ENCODE data around the gene GPC1. TPM values are rescaled to one million over a fixed set of nuclear protein-coding genes. Genes with fewer than 3 reads are reported as not detected.
A peak's percentile ranks its signal among the peaks of the same experiment; 100 is the strongest.

Gene GPC1
- total RNA-seq, 1 donor from 2014 or later, result 182 TPM

GRCh38 chr2:240410004-240410403, 25.5 kb upstream of the GPC1 start:
- ATAC-seq, result no peak
- intact Hi-C loops (cut with DNase I), result no loop called here
- DNase-seq (ENCODE audit: missing footprints), result no peak

- no peak for ATAC-seq
- peak; percentile 25 for DNase-seq (ENCODE audit: missing footprints)
- intact Hi-C loops (cut with DNase I), result no loop called here
Measured at GRCh38 chr2:240410808-240411207, 24.7 kb upstream of the GPC1 start.

- DNase-seq (ENCODE audit: missing footprints), result peak; percentile 46
- intact Hi-C loops (cut with DNase I), result no loop called here
- no peak for ATAC-seq
Measured at GRCh38 chr2:240411261-240412160, 24.0 kb upstream of the GPC1 start.

- intact Hi-C loops (cut with DNase I), result no loop called here
- DNase-seq (ENCODE audit: missing footprints) (peak; percentile 60), ATAC-seq (peak; percentile 16)
Measured at GRCh38 chr2:240412211-240412861, 23.1 kb upstream of the GPC1 start.

DNA sequence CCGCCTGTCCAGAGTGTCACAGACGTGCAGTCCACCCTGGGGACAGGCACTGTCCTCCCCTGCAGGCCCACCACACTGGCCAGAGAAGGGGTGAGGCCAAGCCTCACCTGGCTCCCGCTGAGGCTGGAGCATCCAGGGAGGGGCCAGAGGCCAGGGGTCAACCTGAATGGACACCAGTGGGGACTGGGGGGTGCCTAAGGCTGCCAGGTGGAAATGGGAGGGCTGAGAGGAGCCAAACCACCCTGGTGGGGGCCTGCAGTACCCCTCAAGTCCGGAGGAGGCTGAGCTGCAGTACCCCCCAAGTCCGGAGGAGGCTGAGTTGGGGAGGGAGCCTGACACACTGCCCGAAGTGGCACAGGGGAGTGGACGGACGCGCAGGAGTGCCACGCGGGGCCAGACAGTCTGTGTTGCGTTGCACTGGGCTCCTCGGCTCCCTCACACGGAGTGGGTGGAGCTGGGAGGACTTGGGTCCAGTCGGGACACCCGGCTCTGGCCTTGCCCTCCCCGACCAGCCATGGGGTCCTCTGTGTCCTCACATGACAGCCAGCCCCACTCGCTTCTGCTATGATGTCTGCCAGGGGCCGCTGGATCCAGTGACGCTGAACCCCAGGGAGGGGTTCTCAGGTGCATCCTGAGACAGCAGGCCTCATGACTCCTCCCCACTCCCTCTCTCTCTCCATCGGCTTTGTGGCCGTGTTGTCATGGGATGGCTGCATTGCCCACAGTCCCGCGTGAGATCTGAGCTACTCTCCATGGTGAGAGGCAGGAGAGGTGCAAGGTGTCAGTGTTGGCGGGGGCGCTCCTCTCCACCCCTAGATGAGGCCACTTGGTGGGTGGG, 22.3 kb upstream of the GPC1 start:
- DNase-seq (ENCODE audit: missing footprints) (peak; percentile 68), ATAC-seq (no peak)
- intact Hi-C loops (cut with DNase I), result no loop called here

GRCh38 chr2:240413813-240414429, 21.5 kb upstream of the GPC1 start:
- intact Hi-C loops (cut with DNase I), result no loop called here
- ATAC-seq (no peak), DNase-seq (ENCODE audit: missing footprints) (peak; percentile 45)

GRCh38 chr2:240416821-240417220, 18.6 kb upstream of the GPC1 start:
- no peak for ATAC-seq
- DNase-seq (ENCODE audit: missing footprints), result no peak
- intact Hi-C loops (cut with DNase I), result no loop called here

- DNase-seq (ENCODE audit: missing footprints) (no peak), ATAC-seq (no peak)
- intact Hi-C loops (cut with DNase I), result no loop called here
Measured at GRCh38 chr2:240418311-240418710, 17.2 kb upstream of the GPC1 start.

- DNase-seq (ENCODE audit: missing footprints) (peak; percentile 26), ATAC-seq (no peak)
- intact Hi-C loops (cut with DNase I), result no loop called here
Measured at GRCh38 chr2:240419271-240419670, 16.2 kb upstream of the GPC1 start.

- intact Hi-C loops (cut with DNase I), result no loop called here
- ATAC-seq (no peak), DNase-seq (ENCODE audit: missing footprints) (peak; percentile 26)
Measured at GRCh38 chr2:240419723-240420122, 15.7 kb upstream of the GPC1 start.

DNA sequence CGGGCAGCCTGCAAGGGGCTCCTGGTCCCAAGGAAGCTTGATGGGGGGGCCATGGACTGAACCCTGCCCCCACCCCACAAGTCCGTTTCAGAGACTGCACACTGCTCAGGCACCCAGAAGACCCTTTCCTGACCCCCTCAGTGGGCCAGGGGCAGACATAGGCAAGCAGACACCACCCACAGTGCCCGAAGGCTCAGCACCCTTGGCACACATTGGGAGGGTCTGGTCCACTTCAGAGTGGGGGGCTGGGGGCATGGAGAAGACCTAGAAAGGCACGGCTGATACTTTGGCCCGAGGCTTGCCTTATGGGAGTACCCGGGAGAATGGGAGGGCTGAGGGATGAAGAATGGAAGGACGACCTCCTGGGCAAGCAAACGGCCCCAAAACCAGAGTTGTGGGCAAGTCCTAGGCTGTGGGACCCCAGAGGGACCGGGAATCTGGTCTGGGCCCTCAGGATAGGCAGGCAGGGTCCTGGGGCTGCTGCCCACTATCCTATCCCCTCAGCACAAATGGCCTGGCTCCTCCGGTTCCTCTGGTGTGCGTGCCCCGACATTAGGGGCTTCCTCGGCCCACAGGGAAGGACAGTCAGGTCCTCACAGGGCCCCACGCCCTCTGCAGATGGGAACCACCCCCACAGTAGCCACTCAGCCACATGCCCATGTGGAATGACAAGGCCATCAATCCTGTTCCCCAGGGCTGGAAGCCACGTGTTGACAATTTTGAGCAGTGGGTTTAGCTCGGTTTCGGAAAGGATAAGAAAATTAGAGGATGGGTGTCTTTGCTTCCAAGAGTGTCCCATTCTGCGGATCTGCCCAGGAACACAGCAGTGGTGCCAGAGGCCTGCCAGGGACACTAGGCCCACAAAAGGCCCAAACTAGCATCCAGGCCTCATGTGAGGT, 15.0 kb upstream of the GPC1 start:
- DNase-seq (ENCODE audit: missing footprints) (peak; percentile 18), ATAC-seq (no peak)
- intact Hi-C loops (cut with DNase I), result no loop called here

DNA sequence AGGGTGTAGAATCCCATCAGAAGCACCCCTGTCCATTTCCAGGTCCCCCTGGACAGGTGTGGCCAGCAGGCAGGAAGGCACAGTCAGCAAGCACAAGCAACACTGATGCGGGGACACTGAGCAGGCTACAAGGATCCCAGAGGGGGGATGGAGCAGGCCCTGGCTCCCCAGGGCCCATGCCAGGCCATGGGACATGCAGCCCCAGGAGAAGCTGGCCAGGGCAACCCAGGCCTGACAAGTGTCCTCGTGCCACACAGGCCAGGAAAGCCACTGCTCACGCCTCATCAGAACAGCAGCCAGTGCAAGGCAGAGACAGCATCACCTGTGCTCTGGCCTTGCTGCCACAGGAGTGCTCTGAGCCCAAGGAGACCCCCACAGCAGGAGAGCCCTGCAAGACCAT, 14.1 kb upstream of the GPC1 start:
- intact Hi-C loops (cut with DNase I), result no loop called here
- no peak for ATAC-seq
- no peak for DNase-seq (ENCODE audit: missing footprints)

- DNase-seq (ENCODE audit: missing footprints), result peak; percentile 5
- no peak for ATAC-seq
- intact Hi-C loops (cut with DNase I), result no loop called here
Measured at GRCh38 chr2:240422658-240423329, 12.7 kb upstream of the GPC1 start.

DNA sequence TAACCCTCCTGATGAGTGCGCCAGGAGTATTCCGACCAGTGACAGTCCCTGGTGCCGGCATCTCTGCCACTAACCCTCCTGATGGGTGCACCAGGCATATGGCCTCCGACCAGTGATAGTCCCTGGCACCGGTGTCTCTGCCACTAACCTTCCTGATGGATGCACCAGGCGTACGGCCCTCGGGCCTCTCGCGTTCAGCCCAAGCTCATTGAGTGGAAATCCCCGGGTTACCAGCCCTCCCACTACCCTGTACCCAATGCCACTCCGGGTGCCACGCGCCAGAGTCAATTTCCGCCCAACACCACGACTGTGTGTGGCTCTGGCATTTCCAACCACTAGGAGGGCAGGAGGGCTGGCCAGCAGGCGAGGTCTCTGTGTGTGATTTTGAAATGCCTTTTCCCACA, 11.7 kb upstream of the GPC1 start:
- intact Hi-C loops (cut with DNase I), result no loop called here
- DNase-seq (ENCODE audit: missing footprints) (peak; percentile 39), ATAC-seq (no peak)

- ATAC-seq (no peak), DNase-seq (ENCODE audit: missing footprints) (peak; percentile 25)
- intact Hi-C loops (cut with DNase I), result no loop called here
Measured at GRCh38 chr2:240424341-240425235, 10.9 kb upstream of the GPC1 start.

DNA sequence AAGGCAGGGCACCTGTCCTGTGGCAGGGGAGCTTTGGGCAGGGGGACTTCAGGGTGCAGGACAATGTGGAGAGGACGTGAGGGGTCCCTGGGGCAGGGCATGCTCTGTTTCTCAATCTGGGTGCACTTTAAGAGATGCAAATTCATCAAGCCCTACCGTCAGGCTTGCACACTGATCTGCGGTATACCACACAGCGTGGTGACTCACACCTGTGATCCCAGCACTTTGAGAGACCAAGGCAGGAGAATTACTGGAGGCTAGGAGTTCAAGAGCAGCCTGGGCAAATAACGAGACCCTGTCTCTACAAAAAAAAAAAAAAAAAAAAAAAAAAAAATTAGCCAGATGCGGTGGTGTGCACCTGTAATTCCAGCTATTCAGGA, 10.2 kb upstream of the GPC1 start:
- intact Hi-C loops (cut with DNase I), result no loop called here
- ATAC-seq (no peak), DNase-seq (ENCODE audit: missing footprints) (peak; percentile 27)

DNA sequence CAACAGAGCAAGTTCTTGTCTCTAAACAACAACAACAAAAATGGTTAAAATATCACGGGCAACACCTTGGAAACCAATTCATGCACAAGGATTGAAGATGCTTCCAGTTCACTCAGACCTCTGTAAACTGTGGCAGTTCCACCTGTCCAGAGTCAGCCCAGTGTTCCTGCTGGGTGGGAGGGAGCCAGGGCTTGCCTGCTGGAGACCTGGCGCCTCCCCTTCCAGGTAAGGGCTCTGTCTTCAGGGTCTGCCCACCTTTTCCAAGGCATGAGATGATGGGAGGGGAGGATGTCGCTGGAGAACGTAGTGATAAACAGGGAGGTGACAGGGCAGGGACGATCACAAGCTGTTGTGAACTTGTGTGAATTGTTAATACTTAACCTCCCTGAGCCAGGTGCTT, 9.8 kb upstream of the GPC1 start:
- no peak for ATAC-seq
- intact Hi-C loops (cut with DNase I), result no loop called here
- DNase-seq (ENCODE audit: missing footprints), result peak; percentile 9
